GM10248 (cell line): Measurements from ENCODE around the gene EPHB1.
A peak's percentile ranks its signal among the peaks of the same experiment; 100 is the strongest.

Source experiments
- CTCF ChIA-PET: fragments of 300-600 bp; sonication (Branson Sonifier 250); formaldehyde crosslinking; extraction: SDS; loops from one replicate; lab custom pipeline; 2021; ENCODE audit warnings: antibody characterized with exemption; lab: Yijun Ruan, JAX
- POLR2A ChIA-PET: fragments of 350-650 bp; sonication (Branson Sonifier 250); formaldehyde crosslinking; extraction: SDS; loops from one replicate; lab custom pipeline; 2020; ENCODE audit warnings: antibody characterized with exemption; lab: Yijun Ruan, JAX
- DNase-seq: peaks from one replicate; pipeline ENCODE4 v3.0.0; 2012; ENCODE audit errors: extremely low spot score
- TF ChIP-seq, protein P1 (sequence below): IDR thresholded peaks from 2 replicates; pipeline ENCODE4 v1.5.1; 2012; ENCODE audit warnings: mild to moderate bottlenecking, low read depth; ENCODE audit errors: extremely low read depth, missing control alignments, control extremely low read depth

Gene EPHB1

DNA sequence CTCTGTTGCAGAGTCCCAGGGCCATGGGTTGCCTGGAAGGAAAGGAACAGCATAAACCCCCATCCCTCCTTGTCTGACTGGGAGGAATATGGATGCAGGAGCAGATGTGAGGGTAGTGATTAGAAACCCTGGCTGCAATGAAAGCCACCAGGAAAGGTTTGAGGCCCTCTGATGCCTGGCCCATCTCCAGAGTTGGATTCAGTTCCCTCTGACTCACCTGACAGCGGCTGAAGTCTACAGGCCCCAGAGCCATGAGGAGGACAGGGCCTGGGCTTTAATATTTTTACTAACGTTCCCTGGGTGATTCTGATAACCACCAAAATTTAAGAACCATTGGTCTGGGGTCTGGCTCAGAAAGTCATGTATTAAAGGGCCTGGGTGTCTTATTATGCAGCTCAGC lies 214.0 kb downstream of the EPHB1 start:
- CTCF ChIA-PET: interaction anchor here (1.2 kb wide), 1 partner anchor 11 kb away, joined by 3 read pairs; no protein-coding TSS in a partner anchor
- no peak for DNase-seq
- POLR2A ChIA-PET: no interaction called here
- TF ChIP-seq, protein P1, sequence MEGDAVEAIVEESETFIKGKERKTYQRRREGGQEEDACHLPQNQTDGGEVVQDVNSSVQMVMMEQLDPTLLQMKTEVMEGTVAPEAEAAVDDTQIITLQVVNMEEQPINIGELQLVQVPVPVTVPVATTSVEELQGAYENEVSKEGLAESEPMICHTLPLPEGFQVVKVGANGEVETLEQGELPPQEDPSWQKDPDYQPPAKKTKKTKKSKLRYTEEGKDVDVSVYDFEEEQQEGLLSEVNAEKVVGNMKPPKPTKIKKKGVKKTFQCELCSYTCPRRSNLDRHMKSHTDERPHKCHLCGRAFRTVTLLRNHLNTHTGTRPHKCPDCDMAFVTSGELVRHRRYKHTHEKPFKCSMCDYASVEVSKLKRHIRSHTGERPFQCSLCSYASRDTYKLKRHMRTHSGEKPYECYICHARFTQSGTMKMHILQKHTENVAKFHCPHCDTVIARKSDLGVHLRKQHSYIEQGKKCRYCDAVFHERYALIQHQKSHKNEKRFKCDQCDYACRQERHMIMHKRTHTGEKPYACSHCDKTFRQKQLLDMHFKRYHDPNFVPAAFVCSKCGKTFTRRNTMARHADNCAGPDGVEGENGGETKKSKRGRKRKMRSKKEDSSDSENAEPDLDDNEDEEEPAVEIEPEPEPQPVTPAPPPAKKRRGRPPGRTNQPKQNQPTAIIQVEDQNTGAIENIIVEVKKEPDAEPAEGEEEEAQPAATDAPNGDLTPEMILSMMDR: no peak

DNA sequence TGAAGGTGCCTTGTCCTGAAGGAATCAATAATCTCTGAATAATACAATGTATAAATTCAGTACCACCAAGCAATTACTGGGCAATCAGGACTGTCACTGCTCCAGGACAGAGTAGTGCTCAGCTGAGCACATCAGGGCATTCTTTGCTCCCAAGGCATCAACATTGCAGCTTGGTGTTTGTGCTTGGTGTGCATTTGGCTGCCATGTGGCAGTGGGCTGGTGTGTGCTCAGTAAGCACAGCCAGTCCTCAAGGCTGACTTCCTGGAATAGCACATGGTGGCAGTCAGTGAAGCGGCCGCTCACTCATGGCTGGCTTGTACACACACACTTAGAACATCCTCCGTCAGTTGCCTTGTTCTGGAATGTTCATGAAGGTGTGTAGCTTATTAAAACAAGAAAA lies 217.0 kb downstream of the EPHB1 start:
- POLR2A ChIA-PET: no interaction called here
- CTCF ChIA-PET: interaction anchor here (1.0 to 1.2 kb wide), 2 partner anchors 12 to 41 kb away, joined by 3 to 4 read pairs; no protein-coding TSS in a partner anchor
- TF ChIP-seq, protein P1: no peak
- DNase-seq: no peak

DNA sequence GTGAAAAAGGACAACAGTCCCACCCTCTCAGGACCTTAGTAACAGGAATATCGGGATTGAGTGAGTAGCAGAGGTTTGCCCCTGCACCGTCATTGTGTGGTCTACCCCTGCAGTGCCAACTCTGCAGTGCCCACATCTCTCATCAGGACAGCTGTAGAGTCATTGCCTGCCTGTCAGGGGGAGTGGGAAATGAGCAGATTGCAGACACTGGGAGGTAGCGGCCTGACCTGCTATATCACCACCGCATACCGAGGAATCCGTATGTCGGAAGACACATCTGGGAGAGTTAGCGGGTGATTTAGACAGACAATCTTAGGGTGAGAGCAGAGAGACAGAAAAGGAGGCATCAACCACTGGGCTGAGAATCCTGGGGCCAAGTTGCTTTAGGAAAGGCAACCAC lies 218.1 kb downstream of the EPHB1 start:
- CTCF ChIA-PET: interaction anchor here (1.2 to 1.4 kb wide), 2 partner anchors 19 to 42 kb away, joined by 3 read pairs; no protein-coding TSS in a partner anchor
- POLR2A ChIA-PET: no interaction called here
- TF ChIP-seq, protein P1: no peak
- DNase-seq: no peak

DNA sequence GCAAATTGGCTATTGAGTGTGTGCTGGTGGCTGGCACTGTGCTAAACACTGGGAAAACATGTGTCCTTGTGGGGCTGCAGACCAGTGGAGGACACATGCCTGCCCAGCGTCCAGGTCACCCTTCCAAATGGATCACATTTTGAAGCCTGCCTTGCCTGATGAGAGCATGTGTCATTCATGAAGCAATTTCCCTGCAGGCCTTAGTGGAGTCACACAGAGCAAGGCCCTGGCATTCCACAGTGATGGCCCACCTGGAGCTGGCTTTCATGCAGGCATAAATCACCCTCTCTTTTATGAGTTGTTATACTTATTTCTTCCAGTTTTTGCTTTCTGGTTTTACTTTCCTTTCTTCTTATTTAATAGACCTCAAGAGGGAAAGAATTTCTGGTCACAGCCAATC lies 219.5 kb downstream of the EPHB1 start:
- POLR2A ChIA-PET: no interaction called here
- DNase-seq: no peak
- TF ChIP-seq, protein P1: no peak
- CTCF ChIA-PET: no interaction called here

DNA sequence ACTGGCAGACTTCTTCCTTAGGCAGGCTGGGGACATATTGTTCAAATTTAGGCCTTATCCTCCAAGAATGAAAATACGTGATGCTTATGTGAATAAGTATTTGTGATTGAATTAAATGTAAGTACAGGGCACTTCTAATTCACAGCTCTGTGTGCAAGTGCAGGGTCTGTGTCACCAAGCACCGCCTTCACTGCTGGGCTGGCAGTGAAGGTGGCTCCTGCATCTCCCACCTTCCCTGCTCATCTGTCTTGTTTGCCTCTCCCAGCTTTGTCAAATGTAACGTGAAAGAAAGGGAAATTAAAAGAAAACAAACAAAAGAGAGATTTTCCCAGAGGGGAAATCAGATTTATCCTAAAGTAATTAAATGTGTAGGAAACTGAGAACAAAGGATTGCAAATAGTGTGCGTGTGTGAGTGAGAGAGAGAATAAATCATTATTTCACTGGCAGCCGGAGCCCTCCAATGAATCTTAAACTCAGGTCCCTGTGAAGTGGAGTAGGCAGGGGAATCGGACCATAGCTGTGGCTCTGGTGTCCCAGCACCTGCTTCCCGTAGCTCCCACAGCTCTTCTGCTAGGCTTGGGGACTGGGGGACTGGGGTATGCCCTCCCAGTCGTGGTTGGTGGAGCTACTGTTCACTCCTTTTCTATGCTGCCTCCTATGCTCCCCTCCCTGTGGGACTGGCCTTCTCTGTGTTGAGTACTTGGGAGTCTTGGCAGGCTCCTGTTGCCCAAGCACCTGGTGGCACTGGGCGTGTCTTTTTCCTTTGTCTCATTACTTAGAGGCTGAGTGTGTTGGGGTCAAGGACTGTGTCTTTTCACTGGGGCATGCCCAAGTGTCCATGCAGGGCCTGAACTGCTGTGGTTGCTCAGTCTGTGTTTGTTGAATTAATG lies 222.2 kb downstream of the EPHB1 start:
- CTCF ChIA-PET: interaction anchor here (1.0 kb wide), 1 partner anchor 18 kb away, joined by 3 read pairs; no protein-coding TSS in a partner anchor
- DNase-seq: no peak
- TF ChIP-seq, protein P1: no peak
- POLR2A ChIA-PET: no interaction called here

DNA sequence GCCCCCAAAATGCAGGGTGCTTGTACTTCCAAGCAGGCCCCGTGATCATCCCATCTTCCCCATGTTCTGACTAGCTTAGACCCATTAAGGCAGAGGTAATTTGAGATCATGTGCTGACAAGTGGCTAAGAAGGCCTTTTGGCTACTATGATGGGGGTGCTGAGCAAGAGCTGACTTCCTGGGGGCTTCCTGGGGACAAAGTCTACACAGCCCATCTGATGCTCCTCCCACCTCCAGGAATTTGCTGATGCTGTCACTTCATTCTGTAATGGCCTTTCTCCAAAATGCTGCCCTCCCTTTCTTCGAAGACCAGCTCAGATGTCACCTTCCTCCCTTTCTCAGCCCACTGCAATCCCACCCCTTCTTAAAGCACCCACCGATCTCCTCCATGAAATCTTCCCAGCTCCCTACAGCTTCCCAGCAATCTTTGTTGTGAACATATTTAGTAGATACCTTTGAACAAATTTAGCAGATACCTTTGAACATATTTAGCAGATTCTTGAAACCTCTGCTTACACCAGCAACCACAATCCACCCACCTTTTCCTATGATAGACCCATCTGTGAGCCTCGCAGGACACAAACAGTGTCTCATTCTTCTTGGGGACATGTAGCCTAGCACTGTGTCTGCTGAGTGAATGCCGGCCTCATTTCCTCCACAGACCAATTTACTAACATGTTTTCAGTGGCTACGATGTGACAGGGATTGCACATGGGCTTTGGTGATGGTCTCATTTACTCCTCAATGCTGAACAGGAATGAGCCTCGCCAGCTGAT lies 223.3 kb downstream of the EPHB1 start:
- DNase-seq: peak; percentile 45
- TF ChIP-seq, protein P1: no peak
- CTCF ChIA-PET: no interaction called here
- POLR2A ChIA-PET: no interaction called here
